GM23248 (cell line): Measurements from ENCODE around the gene GTF2A2. TPM values are rescaled to one million over a fixed set of nuclear protein-coding genes. Genes with fewer than 3 reads are reported as not detected.
"Not testable (repeated sequence)": the region's sequence is repeated elsewhere in the genome, so short reads cannot be mapped to it uniquely, and the experiment has no call there.

Experiments
- DNase-seq: peaks from one replicate; pipeline ENCODE4 v3.0.0-alpha.2; 2015
- H2AFZ ChIP-seq: fragments of 200-600 bp; sonication (generic); 2 replicates; pipeline ENCODE4 v1.6.1; 2016; ENCODE audit warnings: antibody characterized with exemption
- H3F3A ChIP-seq: fragments of 200-600 bp; sonication (generic); 2 replicates; pipeline ENCODE4 v1.6.1; 2016; ENCODE audit warnings: mild to moderate bottlenecking, antibody characterized with exemption, mixed run types; ENCODE audit not compliant: insufficient read depth
- H3K27ac ChIP-seq: fragments of 200-600 bp; sonication (generic); 2 replicates; pipeline ENCODE4 v1.5.1; 2016; ENCODE audit warnings: mild to moderate bottlenecking
- H3K27me3 ChIP-seq: fragments of 200-600 bp; sonication (generic); replicated peaks from 2 replicates; pipeline ENCODE4 v1.6.1; 2016; ENCODE audit warnings: mild to moderate bottlenecking; ENCODE audit not compliant: insufficient read depth
- H3K36me3 ChIP-seq: fragments of 200-600 bp; sonication (generic); 2 replicates; pipeline ENCODE4 v1.6.1; 2016; ENCODE audit warnings: low read depth, mild to moderate bottlenecking
- H3K4me1 ChIP-seq: fragments of 200-600 bp; sonication (generic); 2 replicates; pipeline ENCODE4 v1.6.1; 2016; ENCODE audit warnings: mild to moderate bottlenecking; ENCODE audit not compliant: insufficient read depth
- H3K4me2 ChIP-seq: fragments of 200-600 bp; sonication (generic); one replicate; pipeline ENCODE4 v1.6.1; 2016; ENCODE audit warnings: mild to moderate bottlenecking; ENCODE audit not compliant: unreplicated experiment
- H3K4me3 ChIP-seq: fragments of 200-600 bp; sonication (generic); 2 replicates; pipeline ENCODE4 v1.5.1; 2016; ENCODE audit warnings: mild to moderate bottlenecking
- H3K79me2 ChIP-seq: fragments of 200-600 bp; sonication (generic); 2 replicates; pipeline ENCODE4 v1.6.1; 2016; ENCODE audit warnings: mild to moderate bottlenecking; ENCODE audit not compliant: insufficient read depth
- H3K9ac ChIP-seq: fragments of 200-600 bp; sonication (generic); 2 replicates; pipeline ENCODE4 v1.6.1; 2016; ENCODE audit warnings: mild to moderate bottlenecking
- H3K9me2 ChIP-seq: fragments of 200-600 bp; sonication (generic); 2 replicates; pipeline ENCODE4 v1.6.1; 2016; ENCODE audit warnings: mixed run types, mild to moderate bottlenecking, moderate library complexity; ENCODE audit not compliant: insufficient read depth
- H3K9me3 ChIP-seq: fragments of 200-600 bp; sonication (generic); one replicate; pipeline ENCODE4 v1.6.1; 2017; ENCODE audit warnings: low read depth
- H4K20me1 ChIP-seq: fragments of 200-600 bp; sonication (generic); 2 replicates; pipeline ENCODE4 v1.6.0; 2016; ENCODE audit not compliant: insufficient read depth
- EZH2 ChIP-seq: fragments of 200-600 bp; sonication (generic); IDR thresholded peaks from 2 replicates; pipeline ENCODE4 v1.6.1; 2018; ENCODE audit warnings: antibody characterized with exemption, mild to moderate bottlenecking; ENCODE audit not compliant: insufficient read depth, poor library complexity, severe bottlenecking
- EZH2phosphoT487 ChIP-seq: fragments of 200-600 bp; sonication (generic); IDR thresholded peaks from 2 replicates; pipeline ENCODE4 v1.6.1; 2018; ENCODE audit warnings: antibody characterized with exemption, moderate library complexity, mild to moderate bottlenecking, low read depth; ENCODE audit not compliant: insufficient read depth
- WGBS, 2 experiments: methylation state at CpG; one replicate each; pipeline ENCODE4 v1.1.6; 2015 to 2017; ENCODE audit warnings: low lambda C conversion rate in 2 of 2, low coverage in 1 of 2; ENCODE audit errors: missing lambda C conversion rate in 2 of 2; 5-methylcytosine and 5-hydroxymethylcytosine counted together
- in situ Hi-C: fragments of 300-500 bp; cut with MboI; formaldehyde crosslinking; loops from 2 replicates; pipeline ENCODE4 v1.15.0; 2020
- polyA plus RNA-seq: library from polyadenylated mRNA; unstranded; fragments of >200 nt; fragmentation: Nextera tagmentation; extraction: Ambion mirVana; gene quantifications from 2 replicates; pipeline ENCODE4 v1.2.1, GENCODE V29; 2016
- total RNA-seq: library from RNA; depleted of rRNA; stranded (reverse); fragments of >200 nt; shearing (Covaris generic); gene quantifications from 2 replicates; pipeline ENCODE4 v1.2.3, GENCODE V29; 2014

Gene GTF2A2
- total and polyA plus RNA-seq, 2 experiments from 2014 or later = 30.8 to 247 TPM

DNA sequence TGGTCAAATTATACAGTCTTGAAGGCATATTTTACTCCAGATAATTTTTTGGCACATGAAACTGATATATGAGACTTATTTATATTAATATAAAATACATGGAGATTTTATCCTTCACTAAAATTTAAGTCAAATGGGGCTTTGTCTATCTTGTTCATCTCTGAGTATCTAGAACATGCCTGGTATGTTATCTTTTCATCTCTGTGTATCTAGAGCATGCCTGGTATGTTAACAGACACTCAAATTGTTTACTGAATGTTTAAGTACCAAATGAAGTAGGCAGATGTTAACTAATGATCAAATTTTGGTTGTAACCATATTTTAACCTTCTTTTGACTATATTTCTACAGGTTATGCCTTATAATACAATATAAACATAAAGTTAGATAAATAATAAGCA, 7.7 kb downstream of the GTF2A2 start:
- Histone ChIP-seq H2AFZ (no peak overlapping the region), H3K9me3 (no peaks in the 10 kb centered on the region), H3F3A (no peaks in the 10 kb centered on the region), H3K36me3 (peaks cover 39% of the 10 kb centered on the region), H3K9me2 (no peaks in the 10 kb centered on the region), H3K4me2 (no peak overlapping the region), H3K27ac (no peak overlapping the region), H3K27me3 (no peaks in the 10 kb centered on the region), H3K4me3 (no peak overlapping the region), H3K4me1 (no peaks in the 10 kb centered on the region), H3K9ac (no peak overlapping the region), H4K20me1 (no peaks in the 10 kb centered on the region), H3K79me2 (peaks cover 51% of the 10 kb centered on the region)
- no peak for DNase-seq
- TF ChIP-seq EZH2 (no peak), EZH2phosphoT487 (no peak)
- in situ Hi-C loops = no loop called here

GRCh38 chr15:59647085-59647484, 10.2 kb downstream of the GTF2A2 start:
- peaks cover 26% of the 10 kb centered on the region for H3K79me2 ChIP-seq
- H4K20me1 ChIP-seq = no peaks in the 10 kb centered on the region
- no peak overlapping the region for H3K4me2 ChIP-seq
- H3K27ac ChIP-seq = no peak overlapping the region
- H3K9me2 ChIP-seq = no peaks in the 10 kb centered on the region
- no peak overlapping the region for H3K4me3 ChIP-seq
- no peaks in the 10 kb centered on the region for H3K9me3 ChIP-seq
- in situ Hi-C loops = no loop called here
- 94% methylated on average over 1 of the region's 1 CpG for WGBS, 2 experiments
- H3K9ac ChIP-seq = no peak overlapping the region
- no peaks in the 10 kb centered on the region for H3K4me1 ChIP-seq
- H2AFZ ChIP-seq = no peak overlapping the region
- DNase-seq = no peak
- peaks cover 38% of the 10 kb centered on the region for H3K36me3 ChIP-seq
- TF ChIP-seq EZH2 (no peak), EZH2phosphoT487 (no peak)
- H3F3A ChIP-seq = no peaks in the 10 kb centered on the region
- H3K27me3 ChIP-seq = no peaks in the 10 kb centered on the region

- Histone ChIP-seq H3F3A (no peaks in the 10 kb centered on the region), H3K9me2 (no peaks in the 10 kb centered on the region), H3K9me3 (no peaks in the 10 kb centered on the region), H3K4me1 (no peaks in the 10 kb centered on the region), H3K27ac (no peak overlapping the region), H3K4me3 (no peak overlapping the region), H3K4me2 (no peak overlapping the region), H3K36me3 (peaks cover 32% of the 10 kb centered on the region), H3K9ac (no peak overlapping the region), H3K27me3 (no peaks in the 10 kb centered on the region), H3K79me2 (peaks cover 18% of the 10 kb centered on the region), H2AFZ (no peak overlapping the region), H4K20me1 (no peaks in the 10 kb centered on the region)
- 100% methylated on average over 1 of the region's 1 CpG for WGBS, 2 experiments
- in situ Hi-C loops = no loop called here
- TF ChIP-seq EZH2 (no peak), EZH2phosphoT487 (no peak)
- DNase-seq = no peak
Observed at GRCh38 chr15:59646277-59646676, 11.0 kb downstream of the GTF2A2 start.

GRCh38 chr15:59645812-59646211, 11.5 kb downstream of the GTF2A2 start:
- Histone ChIP-seq H3K79me2 (peaks cover 14% of the 10 kb centered on the region), H3K36me3 (peaks cover 31% of the 10 kb centered on the region; the same call in 1 of the 2 replicates)
- H2AFZ ChIP-seq, H3K4me3 ChIP-seq, in situ Hi-C loops, H3K9me3 ChIP-seq, H4K20me1 ChIP-seq, H3K4me2 ChIP-seq, H3K9me2 ChIP-seq, H3K4me1 ChIP-seq, H3K9ac ChIP-seq, H3K27ac ChIP-seq, DNase-seq, H3F3A ChIP-seq, H3K27me3 ChIP-seq: not testable (repeated sequence)
- 97 to 99% methylated on average over 9 of the region's 9 CpGs for WGBS, 2 experiments

DNA sequence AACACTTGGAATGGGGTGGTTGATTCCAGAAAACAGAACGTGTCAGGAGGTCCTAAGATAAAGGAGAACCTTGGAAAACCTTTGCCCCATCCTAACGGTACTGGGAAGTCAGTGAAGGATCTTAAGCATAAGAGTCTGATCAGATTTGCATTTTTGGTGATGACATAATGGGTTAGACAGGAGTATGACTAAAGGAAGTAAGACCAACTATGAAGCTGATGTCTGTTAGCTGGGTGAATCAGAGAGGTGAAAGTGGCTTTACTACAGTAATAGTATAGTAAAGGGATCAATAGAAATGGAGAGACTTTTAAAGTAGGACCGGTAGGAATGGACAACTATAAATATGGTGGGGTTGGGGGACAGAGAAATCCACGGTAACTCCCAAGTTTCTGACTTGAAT, 12.6 kb downstream of the GTF2A2 start:
- 80 to 85% methylated on average over 4 of the region's 4 CpGs for WGBS, 2 experiments
- Histone ChIP-seq H3K79me2 (peaks cover 9% of the 10 kb centered on the region), H4K20me1 (no peaks in the 10 kb centered on the region), H3K9me3 (no peaks in the 10 kb centered on the region), H3K9ac (no peak overlapping the region), H3K27ac (no peak overlapping the region), H3K4me1 (no peaks in the 10 kb centered on the region), H3K4me3 (no peak overlapping the region), H3K9me2 (no peaks in the 10 kb centered on the region), H3K36me3 (peaks cover 23% of the 10 kb centered on the region; the same call in 1 of the 2 replicates), H3F3A (no peaks in the 10 kb centered on the region), H2AFZ (no peak overlapping the region), H3K27me3 (no peaks in the 10 kb centered on the region), H3K4me2 (no peak overlapping the region)
- DNase-seq = peak; percentile 36
- in situ Hi-C loops = no loop called here
- TF ChIP-seq EZH2phosphoT487 (no peak), EZH2 (no peak)
